Measurements from ENCODE around the gene KDM4B. TPM values are rescaled to one million over a fixed set of nuclear protein-coding genes. Genes with fewer than 3 reads are reported as not detected.
A peak's percentile ranks its signal among the peaks of the same experiment; 100 is the strongest.

KDM4B gene
- total and polyA plus RNA-seq, 5 donors, result 18.8 to 37.5 (median 26.6) TPM

DNA sequence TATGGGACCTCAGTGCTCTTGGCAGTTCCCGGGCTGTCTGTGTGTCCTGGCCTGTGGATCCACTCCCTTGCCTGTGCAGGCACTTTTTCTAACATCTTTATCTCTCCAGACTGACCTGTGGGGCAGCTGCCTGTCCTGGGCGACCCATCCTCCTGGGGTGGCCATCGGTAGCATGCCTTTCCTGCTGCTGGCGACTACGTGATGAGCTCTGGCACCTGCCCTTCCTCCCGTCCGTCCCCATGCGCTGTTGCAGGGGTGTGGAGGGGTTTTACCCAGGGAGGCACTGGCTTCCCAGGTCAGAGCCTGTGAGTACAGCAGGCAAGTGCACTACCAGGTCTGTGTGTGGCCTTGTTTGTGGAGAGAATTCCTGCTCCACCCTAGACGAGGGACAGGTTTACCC lies 93.3 kb downstream of the KDM4B start:
- ATAC-seq, result peak in 1 of 2 donors; percentile 3
- Histone ChIP-seq H3K4me3 (ENCODE audit: low read length) (no peak overlapping the region), H3K4me1 (ENCODE audit: control insufficient read depth, insufficient read depth, low read length) (peaks cover 3% of the 10 kb centered on the region), H3K27ac (ENCODE audit: low read length) (no peak overlapping the region), H3K27me3 (ENCODE audit: control insufficient read depth, insufficient read depth) (no peaks in the 10 kb centered on the region), H3K9me3 (ENCODE audit: control insufficient read depth, low read length) (no peaks in the 10 kb centered on the region)
- 81% methylated on average over 9 of the region's 9 CpGs for WGBS
- intact Hi-C loops (cut with DNase I), result no loop called here
- peak in 2 of 3 donors; percentile 43 to 51 for DNase-seq

DNA sequence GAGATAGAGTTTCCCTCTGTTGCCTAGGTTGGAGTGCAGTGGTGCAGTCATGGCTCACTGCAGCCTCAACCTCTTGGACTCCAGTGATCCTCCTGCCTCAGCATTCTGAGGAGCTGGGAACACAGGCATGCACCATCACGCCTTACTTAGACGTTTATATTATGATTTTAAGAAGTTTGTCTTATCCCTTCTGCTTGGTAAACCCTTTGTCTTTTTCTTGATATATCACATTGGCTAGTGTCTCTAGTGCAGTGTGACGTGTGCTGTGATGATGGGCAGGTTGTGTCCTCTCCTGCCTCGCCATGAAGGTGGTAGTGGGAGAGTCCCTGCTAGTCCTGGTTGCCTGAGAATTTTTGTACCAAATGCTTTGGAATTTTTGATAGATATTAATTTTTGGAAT lies 93.9 kb downstream of the KDM4B start:
- ATAC-seq (no peak), DNase-seq (no peak)
- Histone ChIP-seq H3K27ac (ENCODE audit: low read length) (no peak overlapping the region), H3K4me3 (ENCODE audit: low read length) (no peak overlapping the region), H3K27me3 (ENCODE audit: control insufficient read depth, insufficient read depth) (no peaks in the 10 kb centered on the region), H3K4me1 (ENCODE audit: control insufficient read depth, insufficient read depth, low read length) (peaks cover 3% of the 10 kb centered on the region), H3K9me3 (ENCODE audit: control insufficient read depth, low read length) (no peaks in the 10 kb centered on the region)
- WGBS, result 98% methylated on average over 4 of the region's 4 CpGs
- intact Hi-C loops (cut with DNase I), result no loop called here

DNA sequence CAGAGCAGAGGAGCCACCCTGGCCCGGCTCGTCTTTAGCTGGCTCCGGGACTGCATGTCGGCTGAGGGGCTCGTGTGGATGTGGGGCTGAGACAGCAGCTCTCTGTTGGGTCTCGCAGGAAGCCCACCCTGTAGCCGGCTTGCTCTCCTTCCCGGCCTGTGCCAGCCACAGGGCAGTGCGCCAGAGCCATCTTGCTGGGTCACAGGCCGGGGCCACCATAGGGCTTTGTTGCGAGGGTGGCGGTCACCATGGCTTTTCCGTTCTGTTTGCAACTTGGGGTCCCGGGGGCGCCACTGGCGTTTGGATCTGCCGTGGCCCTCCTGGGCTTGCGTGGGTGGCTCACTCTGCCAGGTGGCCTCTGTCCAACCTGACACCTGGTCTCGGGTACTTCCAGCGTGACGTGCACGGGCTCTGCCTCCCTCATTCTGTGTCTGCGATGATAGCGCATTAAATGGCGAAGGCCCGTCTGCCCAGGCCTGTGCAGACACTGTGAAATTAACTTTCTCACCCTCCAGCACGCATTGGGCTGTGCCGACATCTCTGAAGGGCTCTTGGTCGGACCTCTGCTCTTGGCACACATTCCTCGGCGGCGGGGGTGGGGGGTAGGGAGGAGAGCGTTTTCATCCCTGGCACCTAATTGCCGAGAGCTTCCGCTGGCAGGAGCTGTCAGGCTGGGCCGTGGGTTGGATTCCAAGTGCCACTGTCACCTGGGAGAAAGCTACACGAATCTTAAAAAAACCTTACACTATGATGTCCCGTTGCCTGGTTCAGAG lies 95.1 kb downstream of the KDM4B start:
- intact Hi-C loops (cut with DNase I), result no loop called here

GRCh38 chr19:5064896-5065295 lies 96.0 kb downstream of the KDM4B start:
- H3K9me3 ChIP-seq (ENCODE audit: control insufficient read depth, low read length), result no peaks in the 10 kb centered on the region
- WGBS, result 90% methylated on average over 19 of the region's 19 CpGs
- no peaks in the 10 kb centered on the region for H3K27me3 ChIP-seq (ENCODE audit: control insufficient read depth, insufficient read depth)
- ATAC-seq, result no peak
- H3K27ac ChIP-seq (ENCODE audit: low read length), result no peak overlapping the region
- intact Hi-C loops (cut with DNase I), result no loop called here
- H3K4me3 ChIP-seq (ENCODE audit: low read length), result no peak overlapping the region
- peak in 1 of 3 donors; percentile 62 for DNase-seq
- H3K4me1 ChIP-seq (ENCODE audit: control insufficient read depth, insufficient read depth, low read length), result peaks cover 3% of the 10 kb centered on the region

More for the DNA sequence above, 95.1 kb downstream of the KDM4B start:
- DNase-seq, result peak in 2 of 3 donors; percentile 43 to 68
- 82% methylated on average over 38 of the region's 38 CpGs for WGBS
- no peak for ATAC-seq
- no peaks in the 10 kb centered on the region for H3K27me3 ChIP-seq (ENCODE audit: control insufficient read depth, insufficient read depth)
- no peak overlapping the region for H3K27ac ChIP-seq (ENCODE audit: low read length)
- H3K4me3 ChIP-seq (ENCODE audit: low read length), result no peak overlapping the region
- peaks cover 3% of the 10 kb centered on the region for H3K4me1 ChIP-seq (ENCODE audit: control insufficient read depth, insufficient read depth, low read length)
- H3K9me3 ChIP-seq (ENCODE audit: control insufficient read depth, low read length), result no peaks in the 10 kb centered on the region

GRCh38 chr19:5065663-5066093 lies 96.8 kb downstream of the KDM4B start:
- no peak overlapping the region for H3K27ac ChIP-seq (ENCODE audit: low read length)
- no peaks in the 10 kb centered on the region for H3K27me3 ChIP-seq (ENCODE audit: control insufficient read depth, insufficient read depth)
- intact Hi-C loops (cut with DNase I), result no loop called here
- H3K4me1 ChIP-seq (ENCODE audit: control insufficient read depth, insufficient read depth, low read length), result peaks cover 3% of the 10 kb centered on the region
- ATAC-seq (no peak), DNase-seq (peak in 1 of 3 donors; percentile 53)
- H3K4me3 ChIP-seq (ENCODE audit: low read length), result no peak overlapping the region
- no peaks in the 10 kb centered on the region for H3K9me3 ChIP-seq (ENCODE audit: control insufficient read depth, low read length)
- 86% methylated on average over 24 of the region's 24 CpGs for WGBS

DNA sequence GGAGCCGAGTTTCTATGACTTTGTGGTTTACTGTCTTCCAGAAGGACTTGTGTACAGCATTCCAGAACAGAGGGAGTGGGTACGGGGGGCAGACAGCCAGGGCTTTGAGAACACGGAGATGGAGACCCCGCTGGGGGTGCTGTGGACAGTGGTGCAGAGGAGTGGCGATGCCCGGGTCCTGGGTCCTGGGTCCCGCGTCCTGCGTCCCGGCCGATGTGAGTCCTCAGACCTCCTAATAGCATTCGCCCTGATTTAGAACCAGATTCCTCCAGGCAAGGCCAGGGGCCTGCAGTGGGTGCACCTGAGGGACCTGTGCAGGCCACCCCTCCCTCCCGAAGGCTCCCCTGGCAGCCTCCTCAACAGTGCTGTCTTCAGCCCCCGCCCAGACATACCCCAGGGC lies 97.9 kb downstream of the KDM4B start:
- WGBS, result 98% methylated on average over 14 of the region's 14 CpGs
- Histone ChIP-seq H3K27me3 (ENCODE audit: control insufficient read depth, insufficient read depth) (no peaks in the 10 kb centered on the region), H3K4me1 (ENCODE audit: control insufficient read depth, insufficient read depth, low read length) (peaks cover 3% of the 10 kb centered on the region), H3K9me3 (ENCODE audit: control insufficient read depth, low read length) (no peaks in the 10 kb centered on the region), H3K4me3 (ENCODE audit: low read length) (no peak overlapping the region), H3K27ac (ENCODE audit: low read length) (no peak overlapping the region)
- no peak for DNase-seq
- no peak for ATAC-seq
- intact Hi-C loops (cut with DNase I), result no loop called here

DNA sequence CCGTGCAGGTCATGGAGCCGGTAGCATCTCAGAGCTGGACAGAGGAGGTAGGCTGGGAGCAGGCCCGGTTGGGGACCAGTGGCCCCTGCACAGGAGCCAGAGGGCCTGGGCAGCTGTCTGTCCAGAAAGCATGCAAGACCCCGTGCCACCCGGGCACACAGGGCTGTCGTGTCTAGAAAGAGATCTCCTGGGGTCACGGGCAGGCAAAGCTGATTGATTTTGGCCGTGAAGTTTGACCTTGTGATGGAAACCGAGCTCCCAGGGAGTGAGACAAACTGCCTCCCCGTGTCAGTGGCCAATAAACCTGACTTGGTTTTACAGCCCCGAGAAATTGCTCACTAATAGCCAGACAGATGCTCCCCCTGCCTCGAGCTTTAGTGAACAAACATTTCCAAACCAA lies 98.8 kb downstream of the KDM4B start:
- intact Hi-C loops (cut with DNase I), result no loop called here
- 69% methylated on average over 12 of the region's 12 CpGs for WGBS
- Histone ChIP-seq H3K27me3 (ENCODE audit: control insufficient read depth, insufficient read depth) (no peaks in the 10 kb centered on the region), H3K27ac (ENCODE audit: low read length) (no peak overlapping the region), H3K4me1 (ENCODE audit: control insufficient read depth, insufficient read depth, low read length) (peaks cover 3% of the 10 kb centered on the region), H3K9me3 (ENCODE audit: control insufficient read depth, low read length) (no peaks in the 10 kb centered on the region), H3K4me3 (ENCODE audit: low read length) (no peak overlapping the region)
- peak in 1 of 3 donors; percentile 39 for DNase-seq
- no peak for ATAC-seq

GRCh38 chr19:5068233-5069072 lies 99.5 kb downstream of the KDM4B start:
- Histone ChIP-seq H3K4me1 (ENCODE audit: control insufficient read depth, insufficient read depth, low read length) (peaks cover 3% of the 10 kb centered on the region), H3K4me3 (ENCODE audit: low read length) (no peak overlapping the region), H3K9me3 (ENCODE audit: control insufficient read depth, low read length) (no peaks in the 10 kb centered on the region), H3K27ac (ENCODE audit: low read length) (no peak overlapping the region), H3K27me3 (ENCODE audit: control insufficient read depth, insufficient read depth) (no peaks in the 10 kb centered on the region)
- intact Hi-C loops (cut with DNase I), result no loop called here
- DNase-seq (peak in 1 of 3 donors; percentile 74), ATAC-seq (no peak)
- 64% methylated on average over 39 of the region's 39 CpGs for whole genome bisulfite sequencing

GRCh38 chr19:5070331-5070730 lies 101.4 kb downstream of the KDM4B start:
- no peak overlapping the region for H3K4me3 ChIP-seq (ENCODE audit: low read length)
- ATAC-seq (no peak), DNase-seq (peak in 1 of 3 donors; percentile 39)
- no peaks in the 10 kb centered on the region for H3K27me3 ChIP-seq (ENCODE audit: control insufficient read depth, insufficient read depth)
- no peaks in the 10 kb centered on the region for H3K4me1 ChIP-seq (ENCODE audit: control insufficient read depth, insufficient read depth, low read length)
- intact Hi-C loops (cut with DNase I), result no loop called here
- WGBS, result 93% methylated on average over 17 of the region's 17 CpGs
- H3K27ac ChIP-seq (ENCODE audit: low read length), result no peak overlapping the region
- H3K9me3 ChIP-seq (ENCODE audit: control insufficient read depth, low read length), result no peaks in the 10 kb centered on the region

GRCh38 chr19:5070930-5071329 lies 102.0 kb downstream of the KDM4B start:
- no peaks in the 10 kb centered on the region for H3K27me3 ChIP-seq (ENCODE audit: control insufficient read depth, insufficient read depth)
- H3K4me1 ChIP-seq (ENCODE audit: control insufficient read depth, insufficient read depth, low read length), result no peaks in the 10 kb centered on the region
- no peak overlapping the region for H3K27ac ChIP-seq (ENCODE audit: low read length)
- H3K4me3 ChIP-seq (ENCODE audit: low read length), result no peak overlapping the region
- peak in 1 of 3 donors; percentile 49 for DNase-seq
- ATAC-seq, result peak in 1 of 2 donors; percentile 51
- intact Hi-C loops (cut with DNase I), result no loop called here
- H3K9me3 ChIP-seq (ENCODE audit: control insufficient read depth, low read length), result no peaks in the 10 kb centered on the region
- WGBS, result 89% methylated on average over 19 of the region's 19 CpGs

GRCh38 chr19:5071579-5071978 lies 102.7 kb downstream of the KDM4B start:
- no peaks in the 10 kb centered on the region for H3K4me1 ChIP-seq (ENCODE audit: control insufficient read depth, insufficient read depth, low read length)
- DNase-seq (peak in 1 of 3 donors; percentile 51), ATAC-seq (peak in 1 of 2 donors; percentile 4)
- H3K4me3 ChIP-seq (ENCODE audit: low read length), result no peak overlapping the region
- 73% methylated on average over 8 of the region's 8 CpGs for WGBS
- intact Hi-C loops (cut with DNase I), result no loop called here
- no peaks in the 10 kb centered on the region for H3K9me3 ChIP-seq (ENCODE audit: control insufficient read depth, low read length)
- H3K27me3 ChIP-seq (ENCODE audit: control insufficient read depth, insufficient read depth), result no peaks in the 10 kb centered on the region
- no peak overlapping the region for H3K27ac ChIP-seq (ENCODE audit: low read length)
